A673 (cell line): Measurements from ENCODE around the gene SEMA6A. TPM values are rescaled to one million over a fixed set of nuclear protein-coding genes. Genes with fewer than 3 reads are reported as not detected.

Experiments
- BruUV-seq: library from RNA; stranded (reverse); fragments of 400-500 nt; replicated peaks from 2 replicates; lab custom pipeline; 2021; lab: Mats Ljungman, UMichigan
- CTCF ChIA-PET: fragments of 300-600 bp; sonication (Branson Sonifier 250); formaldehyde crosslinking; loops from one replicate; lab custom pipeline; 2022; ENCODE audit warnings: antibody characterized with exemption; lab: Charles Lee
- POLR2A ChIA-PET: fragments of 300-600 bp; sonication (Branson Sonifier 250); formaldehyde crosslinking; loops from one replicate; lab custom pipeline; 2022; ENCODE audit warnings: antibody characterized with exemption; ENCODE audit not compliant: low non-redundant PET; lab: Charles Lee
- DNase-seq: peaks from one replicate; pipeline ENCODE4 v3.0.0-alpha.2; 2015; ENCODE audit warnings: low spot score
- H3K27ac ChIP-seq: fragments of 200-600 bp; sonication (generic); 2 replicates; pipeline ENCODE4 v1.5.1; 2016; ENCODE audit warnings: mixed run types, low read depth, mild to moderate bottlenecking, mixed read lengths, antibody characterized with exemption, low read length; ENCODE audit not compliant: poor library complexity, severe bottlenecking
- H3K27me3 ChIP-seq: fragments of 200-600 bp; sonication (generic); replicated peaks from 2 replicates; pipeline ENCODE4 v1.6.1; 2017; ENCODE audit warnings: mixed run types, low read depth, mild to moderate bottlenecking, mixed read lengths, antibody characterized with exemption, low read length; ENCODE audit not compliant: insufficient read depth, poor library complexity
- H3K36me3 ChIP-seq: fragments of 200-600 bp; sonication (generic); 2 replicates; pipeline ENCODE4 v1.6.1; 2016; ENCODE audit warnings: mixed run types, mild to moderate bottlenecking, mixed read lengths, antibody characterized with exemption, low read length; ENCODE audit not compliant: insufficient read depth, poor library complexity, severe bottlenecking
- H3K4me1 ChIP-seq: fragments of 200-600 bp; sonication (generic); 2 replicates; pipeline ENCODE4 v1.6.1; 2017; ENCODE audit warnings: mixed run types, mild to moderate bottlenecking, mixed read lengths, antibody characterized with exemption, low read length; ENCODE audit not compliant: insufficient read depth, poor library complexity, severe bottlenecking
- H3K4me3 ChIP-seq: fragments of 200-600 bp; sonication (generic); 2 replicates; pipeline ENCODE4 v1.5.1; 2016; ENCODE audit warnings: low read depth, mixed run types, mild to moderate bottlenecking, mixed read lengths, low read length; ENCODE audit not compliant: poor library complexity, severe bottlenecking
- H3K9me3 ChIP-seq: fragments of 200-600 bp; sonication (generic); 2 replicates; pipeline ENCODE4 v1.6.1; 2016; ENCODE audit warnings: mixed run types, low read depth, mild to moderate bottlenecking, mixed read lengths, antibody characterized with exemption, low read length; ENCODE audit not compliant: poor library complexity, severe bottlenecking
- CTCF ChIP-seq: fragments of 300-800, 200-600 bp; sonication (generic); conservative IDR thresholded peaks from 2 replicates; pipeline ENCODE4 v1.5.1; 2017; ENCODE audit warnings: low read depth, mild to moderate bottlenecking, antibody characterized with exemption, low read length, moderate library complexity, mixed read lengths
- EZH2 ChIP-seq: fragments of 200-600 bp; sonication (generic); IDR thresholded peaks from 2 replicates; pipeline ENCODE4 v1.6.1; 2017; ENCODE audit warnings: borderline replicate concordance, low read depth, mild to moderate bottlenecking, mixed read lengths, antibody characterized with exemption, low read length; ENCODE audit not compliant: poor library complexity, severe bottlenecking
- intact Hi-C: fragments of 100-400 bp; cut with micrococcal nuclease; formaldehyde crosslinking; loops from one replicate; pipeline ENCODE4 v1.10.0; 2022; ENCODE audit not compliant: unreplicated experiment
- total RNA-seq: library from RNA; stranded (reverse); gene quantifications from 2 replicates; pipeline ENCODE4 v1.2.3, GENCODE V29; 2021

SEMA6A gene
- total RNA-seq, 1 experiment from 2014 or later = 10.6 TPM

- intact Hi-C loops = no loop called here
- no peak for DNase-seq
- Histone ChIP-seq H3K4me1 (no peaks in the 10 kb centered on the region), H3K27me3 (no peaks in the 10 kb centered on the region), H3K36me3 (no peaks in the 10 kb centered on the region), H3K9me3 (no peaks in the 10 kb centered on the region), H3K4me3 (no peak overlapping the region), H3K27ac (no peak overlapping the region)
- BruUV-seq = no TSS peak
- CTCF ChIA-PET = no interaction called here
- no peak for TF ChIP-seq CTCF
- TF ChIP-seq EZH2 = no peak
- POLR2A ChIA-PET = no interaction called here
Observed at GRCh38 chr5:116453988-116454411, 120.6 kb downstream of the SEMA6A start.

GRCh38 chr5:116452774-116453368 is 121.8 kb downstream of the SEMA6A start:
- H3K27ac ChIP-seq = no peak overlapping the region
- no peaks in the 10 kb centered on the region for H3K27me3 ChIP-seq
- ChIA-PET POLR2A (no interaction called here), CTCF (no interaction called here)
- H3K4me1 ChIP-seq = no peaks in the 10 kb centered on the region
- H3K4me3 ChIP-seq = no peak overlapping the region
- no peaks in the 10 kb centered on the region for H3K9me3 ChIP-seq
- H3K36me3 ChIP-seq = no peaks in the 10 kb centered on the region
- DNase-seq = no peak
- no TSS peak for BruUV-seq
- intact Hi-C loops = no loop called here
- TF ChIP-seq EZH2 = no peak
- TF ChIP-seq CTCF = no peak

- H3K36me3 ChIP-seq = no peaks in the 10 kb centered on the region
- no peaks in the 10 kb centered on the region for H3K4me1 ChIP-seq
Observed at GRCh38 chr5:116451905-116452450, 122.6 kb downstream of the SEMA6A start.

More at GRCh38 chr5:116451905-116452450, 122.6 kb downstream of the SEMA6A start:
- intact Hi-C loops = no loop called here
- H3K27ac ChIP-seq = no peak overlapping the region
- DNase-seq = no peak
- no peaks in the 10 kb centered on the region for H3K9me3 ChIP-seq
- H3K27me3 ChIP-seq = no peaks in the 10 kb centered on the region
- no TSS peak for BruUV-seq
- CTCF ChIA-PET = no interaction called here
- no peak overlapping the region for H3K4me3 ChIP-seq
- TF ChIP-seq CTCF (no peak), EZH2 (no peak)
- POLR2A ChIA-PET = no interaction called here
